ENCODE results near the gene ANKRD63.

Gene ANKRD63

DNA sequence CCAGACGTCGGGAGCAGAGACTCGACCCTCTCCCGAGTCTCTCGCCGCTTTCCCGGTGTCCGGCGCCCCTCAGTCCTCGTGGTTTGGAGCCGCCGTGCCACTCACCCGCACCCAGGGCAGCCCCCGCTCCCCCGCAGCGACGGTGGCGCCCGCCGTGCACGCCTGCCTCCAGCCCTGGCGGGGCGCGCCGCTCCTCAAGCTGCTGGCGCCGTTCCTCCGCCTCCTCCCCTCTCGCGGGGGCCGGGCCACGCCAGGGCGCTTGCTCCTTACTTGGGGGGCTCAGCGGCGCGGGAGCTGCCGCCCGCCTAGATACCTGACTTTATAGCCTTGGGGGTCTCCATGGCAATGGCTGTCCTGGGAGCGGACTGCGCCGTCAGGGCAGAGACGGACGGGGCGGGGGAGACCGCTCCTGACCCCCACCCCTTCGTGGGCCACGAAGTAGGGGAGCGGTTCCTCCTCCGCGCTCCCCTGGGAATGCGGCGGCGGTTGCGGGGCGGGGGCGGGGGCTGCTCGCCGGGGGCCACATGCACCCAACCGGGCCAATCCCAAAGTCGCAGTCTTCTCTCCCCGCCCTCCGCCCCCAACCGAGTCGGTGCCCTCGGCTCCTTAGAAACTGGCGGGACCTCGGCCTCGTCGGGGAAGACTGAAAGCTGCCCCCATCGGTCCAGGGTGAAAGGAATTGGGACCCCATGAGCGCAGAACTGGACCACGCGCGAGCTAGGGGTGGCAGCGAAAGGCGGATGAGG, at the start of gene ANKRD63:
TSS of gene ANKRD63 (minus strand) at position 196 of the 746 bp plus-strand sequence. CDS start 478 bp downstream, outside the sequence.
- DNase-seq (ENCODE audit: low read depth) = peak; percentile 29

DNA sequence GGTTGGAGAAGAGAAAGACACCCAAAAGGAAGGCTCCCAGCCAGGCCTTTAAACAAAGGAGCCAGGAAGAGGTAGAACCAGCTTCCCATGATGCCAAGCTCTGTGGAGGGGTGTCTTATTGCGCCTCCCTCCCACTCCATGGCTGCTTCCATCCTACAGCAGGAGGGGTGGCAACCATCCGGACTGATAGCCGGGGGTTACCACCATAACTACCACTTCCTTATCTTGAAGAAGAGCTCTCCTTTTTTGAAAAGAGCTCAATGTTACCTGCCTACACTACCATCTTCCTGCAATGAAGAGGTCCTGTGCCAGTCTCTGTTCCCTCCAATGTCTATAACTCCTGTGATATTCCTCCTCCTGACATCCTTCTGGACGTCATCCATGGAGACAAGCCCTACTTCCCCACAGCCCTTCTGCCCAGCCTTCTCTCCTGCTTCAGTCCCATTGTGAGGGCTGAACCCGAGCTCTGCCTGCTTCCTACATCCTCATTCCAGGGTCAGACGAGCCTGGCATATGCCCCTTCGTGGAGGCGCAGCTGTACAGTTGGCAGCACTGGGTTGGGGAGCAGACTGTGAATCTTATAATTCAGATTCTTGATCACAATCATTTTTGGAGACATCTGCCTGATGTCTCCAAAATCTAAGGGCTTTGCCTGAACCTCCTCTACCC, 49.4 kb upstream of the ANKRD63 start:
- no peak for DNase-seq (ENCODE audit: low read depth)

GRCh38 chr15:40331637-40332036, 48.8 kb upstream of the ANKRD63 start:
- DNase-seq (ENCODE audit: low read depth) = no peak

- no peak for DNase-seq (ENCODE audit: low read depth)
These were observed 48.2 kb upstream of the ANKRD63 start for GRCh38 chr15:40331026-40331425.

GRCh38 chr15:40330368-40330836, 47.5 kb upstream of the ANKRD63 start:
- no peak for DNase-seq (ENCODE audit: low read depth)

- no peak for DNase-seq (ENCODE audit: low read depth)
These were observed 46.9 kb upstream of the ANKRD63 start for GRCh38 chr15:40329804-40330203.

DNA sequence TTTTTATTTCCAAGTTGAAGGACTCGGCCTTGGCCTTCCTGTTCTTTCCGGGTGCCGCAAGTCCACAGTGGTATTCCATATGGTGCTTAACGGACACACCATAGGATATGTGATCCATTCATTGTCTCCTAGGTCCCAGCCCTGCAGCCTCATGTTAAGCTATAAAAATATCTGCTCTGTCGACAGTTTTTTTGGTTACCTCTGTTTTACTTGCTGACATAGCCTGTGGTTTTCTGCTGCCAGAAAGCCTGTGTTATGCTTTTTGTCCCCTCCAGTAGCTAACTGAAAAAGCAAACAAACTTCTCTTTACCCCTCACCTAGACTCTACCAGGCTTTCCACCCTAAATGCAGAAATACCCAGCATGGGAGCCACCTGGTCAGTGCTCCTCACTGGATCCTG, 45.9 kb upstream of the ANKRD63 start:
- no peak for DNase-seq (ENCODE audit: low read depth)

GRCh38 chr15:40328176-40328575, 45.3 kb upstream of the ANKRD63 start:
- DNase-seq (ENCODE audit: low read depth) = no peak

- no peak for DNase-seq (ENCODE audit: low read depth)
These were observed 44.6 kb upstream of the ANKRD63 start for GRCh38 chr15:40327457-40327856.

DNA sequence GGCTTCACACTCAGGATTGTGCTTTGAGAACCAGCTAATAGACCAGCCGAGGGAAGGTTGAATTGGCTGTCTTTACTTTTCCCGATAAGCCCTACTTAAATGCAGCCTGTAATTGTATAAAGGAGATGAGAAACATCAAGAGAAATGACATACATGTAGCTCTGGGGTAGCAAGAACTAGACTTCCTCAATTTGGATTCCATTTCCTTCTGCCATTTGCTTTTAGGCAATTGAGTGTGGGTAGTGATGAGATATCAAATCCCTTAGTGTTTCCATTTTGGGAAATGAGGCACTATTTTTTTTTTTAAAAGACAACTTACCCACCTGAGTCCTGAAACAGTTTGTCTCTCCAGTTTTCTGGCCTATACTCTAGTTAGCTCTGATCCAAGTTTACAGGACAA, 42.8 kb upstream of the ANKRD63 start:
- no peak for DNase-seq (ENCODE audit: low read depth)

- DNase-seq (ENCODE audit: low read depth) = no peak
These were observed 42.3 kb upstream of the ANKRD63 start for GRCh38 chr15:40325188-40325587.

- peak; percentile 26 for DNase-seq (ENCODE audit: low read depth)
These were observed 41.4 kb upstream of the ANKRD63 start for GRCh38 chr15:40323953-40324937.

- DNase-seq (ENCODE audit: low read depth) = peak; percentile 90
These were observed 40.5 kb upstream of the ANKRD63 start, which contains the start of gene INAFM2 for GRCh38 chr15:40323239-40323952. Gene INAFM2 (plus strand): TSS chr15:40323692. CDS start chr15:40324056, 364 bp downstream.

- DNase-seq (ENCODE audit: low read depth) = no peak
These were observed 39.8 kb upstream of the ANKRD63 start for GRCh38 chr15:40322531-40323238.

- no peak for DNase-seq (ENCODE audit: low read depth)
These were observed 38.1 kb upstream of the ANKRD63 start for GRCh38 chr15:40320931-40321371.

DNA sequence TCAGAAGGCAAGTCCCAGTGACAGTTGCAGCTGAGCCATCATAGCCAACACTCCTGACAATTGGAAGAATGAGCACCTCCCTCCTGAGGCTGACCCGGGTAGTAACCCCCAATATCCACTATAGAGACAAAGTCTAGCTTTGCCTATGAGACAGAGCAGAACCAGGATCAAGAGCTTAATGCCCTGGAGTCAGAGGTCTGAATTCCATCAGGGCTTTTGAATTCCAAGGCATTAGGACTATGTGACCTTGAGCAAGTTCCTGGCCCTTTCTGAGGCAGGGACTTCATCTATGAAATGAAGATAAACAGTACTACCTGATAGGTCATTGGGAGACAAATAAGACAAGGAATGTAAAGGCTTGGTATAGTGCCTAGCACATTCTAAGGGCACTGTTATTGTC, 37.5 kb upstream of the ANKRD63 start:
- no peak for DNase-seq (ENCODE audit: low read depth)

DNA sequence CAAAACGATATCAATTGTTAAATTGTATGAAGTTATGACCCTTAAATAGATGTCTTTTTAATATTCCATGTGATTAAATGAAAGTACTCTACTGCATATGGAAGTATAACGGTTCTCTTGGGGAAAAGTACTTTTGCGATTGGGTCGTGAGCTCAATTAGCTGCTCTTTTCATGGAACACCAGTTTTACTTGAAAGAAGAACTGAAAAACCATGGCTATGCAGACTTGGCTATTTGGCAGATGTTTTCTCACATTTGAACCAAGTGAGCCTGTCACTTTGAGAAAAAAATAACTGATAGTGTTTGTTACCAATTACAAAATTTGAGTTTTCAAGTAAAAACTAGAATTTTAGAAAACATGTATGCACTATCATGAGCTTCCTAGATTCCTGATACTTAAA, 34.7 kb upstream of the ANKRD63 start:
- no peak for DNase-seq (ENCODE audit: low read depth)

DNA sequence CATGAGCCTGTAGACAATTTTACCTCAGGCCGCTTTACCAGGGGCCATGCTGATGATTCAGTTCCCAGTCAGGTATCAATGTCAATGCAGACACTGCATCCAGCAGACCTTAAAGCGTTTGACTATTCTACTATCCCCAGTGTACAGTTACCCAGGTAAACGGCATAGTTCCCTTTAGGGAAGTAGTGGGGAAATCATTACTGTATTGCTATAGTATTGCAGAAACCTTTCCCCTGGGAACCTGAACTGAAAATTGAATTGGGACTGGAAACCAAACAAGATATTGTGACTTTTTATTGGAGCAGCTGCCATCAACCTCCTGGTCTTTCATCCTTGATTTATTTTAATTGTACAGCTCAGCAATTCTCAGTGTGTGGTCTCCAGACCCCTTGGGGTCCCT, 34.1 kb upstream of the ANKRD63 start:
- DNase-seq (ENCODE audit: low read depth) = no peak

- no peak for DNase-seq (ENCODE audit: low read depth)
These were observed 31.9 kb upstream of the ANKRD63 start for GRCh38 chr15:40314723-40315276.
